ENCODE data around the gene PNPLA5.

Gene PNPLA5

DNA sequence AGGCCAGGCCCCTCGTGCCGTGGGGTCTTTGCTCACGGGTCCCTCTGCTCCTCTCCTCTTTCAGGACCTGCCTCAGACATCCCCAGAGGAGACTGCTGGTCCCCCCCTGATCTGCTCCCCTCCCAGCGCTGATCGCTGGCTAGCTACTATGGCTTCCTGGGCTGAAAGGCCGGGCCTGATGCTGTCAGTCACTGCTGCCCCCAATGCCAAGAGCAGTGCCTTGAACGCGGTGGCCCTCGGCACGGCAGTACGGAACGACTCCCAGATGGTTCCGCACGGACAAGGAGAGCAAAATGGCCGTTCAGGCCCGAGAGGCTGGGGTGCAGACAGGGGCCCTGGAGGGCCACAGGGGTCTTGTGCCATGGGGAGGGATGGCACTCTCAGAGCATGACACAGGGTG is 51.0 kb downstream of the PNPLA5 start:
- H3K4me1 ChIP-seq, result peaks cover 9% of the 10 kb centered on the region
- TF ChIP-seq, protein P1, sequence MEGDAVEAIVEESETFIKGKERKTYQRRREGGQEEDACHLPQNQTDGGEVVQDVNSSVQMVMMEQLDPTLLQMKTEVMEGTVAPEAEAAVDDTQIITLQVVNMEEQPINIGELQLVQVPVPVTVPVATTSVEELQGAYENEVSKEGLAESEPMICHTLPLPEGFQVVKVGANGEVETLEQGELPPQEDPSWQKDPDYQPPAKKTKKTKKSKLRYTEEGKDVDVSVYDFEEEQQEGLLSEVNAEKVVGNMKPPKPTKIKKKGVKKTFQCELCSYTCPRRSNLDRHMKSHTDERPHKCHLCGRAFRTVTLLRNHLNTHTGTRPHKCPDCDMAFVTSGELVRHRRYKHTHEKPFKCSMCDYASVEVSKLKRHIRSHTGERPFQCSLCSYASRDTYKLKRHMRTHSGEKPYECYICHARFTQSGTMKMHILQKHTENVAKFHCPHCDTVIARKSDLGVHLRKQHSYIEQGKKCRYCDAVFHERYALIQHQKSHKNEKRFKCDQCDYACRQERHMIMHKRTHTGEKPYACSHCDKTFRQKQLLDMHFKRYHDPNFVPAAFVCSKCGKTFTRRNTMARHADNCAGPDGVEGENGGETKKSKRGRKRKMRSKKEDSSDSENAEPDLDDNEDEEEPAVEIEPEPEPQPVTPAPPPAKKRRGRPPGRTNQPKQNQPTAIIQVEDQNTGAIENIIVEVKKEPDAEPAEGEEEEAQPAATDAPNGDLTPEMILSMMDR (IDR thresholded peaks at IDR 0.05; ENCODE audit: low read depth, low read length), result no peak

GRCh38 chr22:43840431-43840830 is 51.4 kb downstream of the PNPLA5 start:
- no peaks in the 10 kb centered on the region for H3K36me3 ChIP-seq
- no peaks in the 10 kb centered on the region for H3K27me3 ChIP-seq
- H3K4me1 ChIP-seq, result peaks cover 9% of the 10 kb centered on the region
- TF ChIP-seq, protein P1 (IDR thresholded peaks at IDR 0.05; ENCODE audit: low read depth, low read length), result no peak
- H3K9me3 ChIP-seq, result no peaks in the 10 kb centered on the region
- DNase-seq, result no peak
- H3K4me3 ChIP-seq (ENCODE audit: low read depth, low read length), result no peak overlapping the region

More for the DNA sequence above, 51.0 kb downstream of the PNPLA5 start:
- H3K9me3 ChIP-seq, result no peaks in the 10 kb centered on the region
- no peaks in the 10 kb centered on the region for H3K27me3 ChIP-seq
- no peak for DNase-seq
- H3K4me3 ChIP-seq (ENCODE audit: low read depth, low read length), result no peak overlapping the region
- H3K36me3 ChIP-seq, result no peaks in the 10 kb centered on the region

DNA sequence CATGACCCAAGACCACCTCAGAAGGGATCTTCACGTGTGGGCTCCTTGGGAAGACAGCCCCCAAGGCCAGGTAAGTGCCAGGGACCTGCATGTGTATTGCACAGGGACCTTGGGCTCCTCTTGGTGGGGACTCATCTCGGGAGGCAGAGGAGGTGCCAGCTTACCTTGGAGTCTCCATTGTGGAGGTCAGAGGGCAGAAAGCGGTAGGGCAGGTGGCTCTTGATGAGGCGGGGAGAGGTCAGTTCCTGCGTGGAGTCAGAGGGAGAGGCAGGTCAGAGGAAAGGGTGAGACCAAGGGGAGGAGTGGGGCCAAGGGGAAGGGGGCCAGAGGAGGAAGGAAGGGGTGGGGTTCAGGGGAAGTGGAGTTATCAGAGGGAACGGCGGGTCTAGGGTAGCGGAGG is 52.0 kb downstream of the PNPLA5 start:
- Histone ChIP-seq H3K9me3 (no peaks in the 10 kb centered on the region), H3K4me1 (peaks cover 9% of the 10 kb centered on the region), H3K27me3 (no peaks in the 10 kb centered on the region), H3K36me3 (no peaks in the 10 kb centered on the region), H3K4me3 (ENCODE audit: low read depth, low read length) (no peak overlapping the region)
- TF ChIP-seq, protein P1 (IDR thresholded peaks at IDR 0.05; ENCODE audit: low read depth, low read length), result no peak
- DNase-seq, result no peak

DNA sequence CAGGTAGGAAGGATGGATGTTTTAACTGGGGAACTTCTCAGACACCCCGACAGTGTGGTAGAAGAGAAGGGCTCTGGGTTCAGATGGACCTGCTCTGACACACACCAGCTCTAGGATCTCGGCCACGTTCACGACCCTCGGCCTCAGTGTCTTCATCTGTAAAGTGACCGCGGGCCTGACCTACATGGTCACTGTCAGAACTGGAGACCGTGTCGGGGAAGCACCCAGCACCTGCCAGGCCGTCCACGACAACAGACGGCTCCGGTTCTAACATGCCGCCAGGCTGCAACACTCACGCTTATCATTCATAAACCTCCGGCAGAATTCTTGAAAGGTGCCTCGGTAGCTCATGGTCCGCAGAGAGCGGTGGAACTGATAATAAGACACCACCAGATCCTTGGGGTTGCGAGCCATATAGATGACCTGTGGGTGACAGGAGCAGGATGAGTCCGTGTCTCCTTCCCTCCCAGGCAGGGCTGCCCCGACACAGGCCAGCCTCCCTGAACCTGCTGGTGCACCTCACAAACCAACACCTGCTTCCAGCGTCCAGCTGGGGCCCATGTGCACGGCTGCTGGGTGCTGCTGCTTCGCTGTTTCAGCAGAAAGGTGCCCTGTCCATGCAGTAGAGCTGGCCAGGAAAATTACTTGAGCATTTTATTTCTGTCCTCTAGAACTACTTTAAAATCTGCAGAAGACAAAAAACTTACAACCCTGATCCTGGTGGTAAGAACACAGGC is 53.1 kb downstream of the PNPLA5 start:
- Histone ChIP-seq H3K36me3 (no peaks in the 10 kb centered on the region), H3K4me1 (peaks cover 2% of the 10 kb centered on the region), H3K4me3 (ENCODE audit: low read depth, low read length) (no peak overlapping the region), H3K9me3 (no peaks in the 10 kb centered on the region), H3K27me3 (no peaks in the 10 kb centered on the region)
- TF ChIP-seq, protein P1 (IDR thresholded peaks at IDR 0.05; ENCODE audit: low read depth, low read length), result no peak
- DNase-seq, result no peak

GRCh38 chr22:43838161-43838560 is 53.7 kb downstream of the PNPLA5 start:
- Histone ChIP-seq H3K9me3 (no peaks in the 10 kb centered on the region), H3K27me3 (no peaks in the 10 kb centered on the region), H3K4me3 (ENCODE audit: low read depth, low read length) (no peak overlapping the region), H3K36me3 (no peaks in the 10 kb centered on the region), H3K4me1 (no peaks in the 10 kb centered on the region)
- DNase-seq, result no peak
- TF ChIP-seq, protein P1 (IDR thresholded peaks at IDR 0.05; ENCODE audit: low read depth, low read length), result no peak

DNA sequence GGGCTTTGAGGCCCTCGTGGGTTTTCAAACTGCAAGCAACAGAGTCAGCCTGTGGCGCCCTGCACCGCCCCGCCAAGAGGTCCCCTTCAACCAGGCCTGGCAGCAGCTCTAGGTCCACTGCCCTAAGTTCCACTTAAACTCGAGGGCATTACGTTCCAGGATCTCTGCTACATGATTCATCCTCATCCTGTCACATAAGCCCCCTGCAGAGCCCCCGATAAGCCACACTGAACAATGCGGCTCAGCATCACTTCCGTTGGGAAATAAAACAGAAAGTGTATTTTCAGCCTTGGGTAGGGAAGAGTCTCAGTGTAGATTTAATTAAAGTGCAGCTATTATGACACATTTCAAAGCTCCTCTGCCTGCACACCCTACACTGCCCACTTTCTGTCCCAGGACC is 54.1 kb downstream of the PNPLA5 start:
- TF ChIP-seq, protein P1 (IDR thresholded peaks at IDR 0.05; ENCODE audit: low read depth, low read length), result no peak
- H3K27me3 ChIP-seq, result no peaks in the 10 kb centered on the region
- no peak for DNase-seq
- H3K4me3 ChIP-seq (ENCODE audit: low read depth, low read length), result no peak overlapping the region
- H3K4me1 ChIP-seq, result no peaks in the 10 kb centered on the region
- H3K36me3 ChIP-seq, result no peaks in the 10 kb centered on the region
- no peaks in the 10 kb centered on the region for H3K9me3 ChIP-seq

All from BE2C (cell line).